ENCODE measurements around the gene TMEM132C. TPM values are rescaled to one million over a fixed set of nuclear protein-coding genes. Genes with fewer than 3 reads are reported as not detected.

TMEM132C gene
- total and polyA plus RNA-seq, 2 of the 8 experiments (the other 6 are each of a cell fraction or from before 2014, with no cell fraction given): 0.23 to 0.76 TPM

DNA sequence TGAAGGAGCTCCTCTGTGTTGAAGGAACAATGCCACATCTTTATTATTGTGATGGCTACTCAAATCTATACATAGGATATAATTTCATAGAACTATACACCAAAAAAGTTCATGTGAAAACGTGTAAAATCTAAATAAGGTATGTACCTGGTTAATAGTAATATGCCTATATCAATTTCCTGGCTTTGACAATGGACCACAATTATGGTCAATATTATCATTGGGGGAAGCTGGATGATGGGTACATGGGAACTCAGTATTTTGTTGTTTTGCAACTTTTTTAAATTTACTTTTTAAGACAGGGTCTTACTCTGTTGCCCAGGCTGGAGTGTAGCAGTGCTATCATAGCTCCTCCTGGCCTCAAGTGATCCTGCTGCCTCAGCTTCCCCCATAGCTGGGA lies 270.7 kb downstream of the TMEM132C start:
- Histone ChIP-seq H3K79me2 (ENCODE audit: control insufficient read depth in 1 of 2, insufficient read depth in 2 of 2, low read length in 2 of 2) (no peaks in the 10 kb centered on the region), H3K36me3 (ENCODE audit: control insufficient read depth in 2 of 4, insufficient read depth in 4 of 4, low read length in 3 of 4) (no peaks in the 10 kb centered on the region), H3K9me3 (ENCODE audit: insufficient read depth in 2 of 2, low read depth in 1 of 2, low read length in 1 of 2) (no peaks in the 10 kb centered on the region), H3K23ac (ENCODE audit: insufficient read length) (no peak overlapping the region), H2BK120ac (replicated peaks; ENCODE audit: low read depth, low read length) (no peak overlapping the region), H3K56ac (replicated peaks; ENCODE audit: insufficient read length, low read depth, low read length) (no peak overlapping the region), H4K5ac (ENCODE audit: insufficient read length, low read depth, low read length) (no peak overlapping the region), H3K4me2 (ENCODE audit: insufficient read depth in 1 of 2, low read depth in 2 of 2, low read length in 2 of 2) (no peak overlapping the region), H3K79me1 (ENCODE audit: low read depth, low read length) (no peaks in the 10 kb centered on the region), H3K4me1 (replicated peaks in 1 of 4; ENCODE audit: control insufficient read depth in 3 of 4, insufficient read depth in 4 of 4, low read length in 3 of 4) (peaks cover 0 to 2% (median 0%) of the 10 kb centered on the region in 4 experiments; a peak in 1 of 7 replicates), H4K8ac (ENCODE audit: extremely low read depth, insufficient read depth, low read length) (no peak overlapping the region), H2BK12ac (ENCODE audit: low read depth, low read length) (no peak overlapping the region), H3K18ac (ENCODE audit: extremely low read depth, low read length) (no peak overlapping the region), H4K20me1 (replicated peaks in 1 of 2; ENCODE audit: control insufficient read depth in 1 of 2, insufficient read depth in 2 of 2, low read length in 2 of 2) (no peaks in the 10 kb centered on the region), H2AK5ac (ENCODE audit: low read depth, low read length) (no peak overlapping the region), H3K27me3 (replicated peaks in 1 of 4; ENCODE audit: control insufficient read depth in 3 of 4, extremely low read depth in 1 of 4, insufficient read depth in 3 of 4, low read length in 3 of 4) (no peaks in the 10 kb centered on the region), H3K14ac (ENCODE audit: insufficient read length) (no peak overlapping the region), H2BK20ac (ENCODE audit: low read length) (no peak overlapping the region), H3K4me3 (ENCODE audit: extremely low read depth in 1 of 4, insufficient read depth in 2 of 4, low read depth in 3 of 4, low read length in 4 of 4) (no peak overlapping the region), H4K91ac (replicated peaks; ENCODE audit: insufficient read length, low read length) (no peak overlapping the region), H2AFZ (ENCODE audit: low read length) (no peak overlapping the region), H2BK5ac (ENCODE audit: low read depth, low read length) (no peak overlapping the region), H3K23me2 (ENCODE audit: low read depth, low read length) (no peaks in the 10 kb centered on the region), H3K27ac (ENCODE audit: low read depth, low read length) (no peak overlapping the region), H2BK15ac (ENCODE audit: low read length) (no peak overlapping the region), H3K4ac (replicated peaks; ENCODE audit: insufficient read length, low read depth, low read length) (no peak overlapping the region), H3K9ac (replicated peaks in 1 of 4; ENCODE audit: extremely low read depth in 1 of 4, low read depth in 3 of 4, low read length in 3 of 4) (no peak overlapping the region)
- DNase-seq (ENCODE audit: low read depth in 1 of 2, low spot score in 2 of 2) (no peak), FAIRE-seq (no peak)
- ChIA-PET POLR2A (ENCODE audit: partially characterized antibody) (no interaction called here), CTCF (ENCODE audit: partially characterized antibody) (interaction anchor here (1.1 to 1.2 kb wide), 2 partner anchors 9 to 14 kb away, joined by 3 to 5 read pairs; no protein-coding TSS in a partner anchor)
- 84% methylated on average over 1 of the region's 1 CpG; no CpG with 5 or more reads in 1 of the 2 experiments for WGBS, 2 experiments (ENCODE audit: extremely low coverage in 1 of 2, insufficient coverage in 1 of 2, insufficient read length in 1 of 2, insufficient replicate concordance in 2 of 2, low coverage in 1 of 2, low lambda C conversion rate in 2 of 2, missing lambda C conversion rate in 1 of 2)
- no peak for TF ChIP-seq PHF8 (conservative IDR thresholded peaks at IDR 0.05; ENCODE audit: low read depth, low read length)
- TF ChIP-seq NANOG (IDR thresholded peaks at IDR 0.05; ENCODE audit: insufficient read depth, low read depth, low read length, poor library complexity, severe bottlenecking): no peak
- TF ChIP-seq KDM5A (IDR thresholded peaks at IDR 0.05; ENCODE audit: low read length): no peak
- no peak for TF ChIP-seq MAFK (IDR thresholded peaks at IDR 0.05; ENCODE audit: low read depth, low read length)
- no peak for TF ChIP-seq YY1 (IDR thresholded peaks at IDR 0.05; ENCODE audit: low read depth, low read length)
- no peak for TF ChIP-seq SP1 (IDR thresholded peaks at IDR 0.05; ENCODE audit: low read depth, low read length)
- no peak for TF ChIP-seq RXRA (IDR thresholded peaks at IDR 0.05; ENCODE audit: insufficient read depth, low read depth, low read length)
- TF ChIP-seq HDAC6 (IDR thresholded peaks at IDR 0.05; ENCODE audit: low read depth, low read length): no peak
- TF ChIP-seq SP2 (IDR thresholded peaks at IDR 0.05; ENCODE audit: low read length): no peak
- TF ChIP-seq CBX8 (IDR thresholded peaks at IDR 0.05; ENCODE audit: borderline replicate concordance, low read depth, low read length): no peak
- TF ChIP-seq JUND (IDR thresholded peaks at IDR 0.05; ENCODE audit: low read length): no peak
- TF ChIP-seq TAF1 (IDR thresholded peaks at IDR 0.05; ENCODE audit: low read depth, low read length): no peak
- no peak for TF ChIP-seq SIN3A (conservative IDR thresholded peaks at IDR 0.05 in 1 of 2, IDR thresholded peaks at IDR 0.05 in 1 of 2; ENCODE audit: low read depth in 1 of 2, low read length in 2 of 2)
- no peak for TF ChIP-seq RNF2 (IDR thresholded peaks at IDR 0.05; ENCODE audit: borderline replicate concordance, low read depth, low read length, missing control alignments, poor library complexity, severe bottlenecking)
- no peak for TF ChIP-seq TEAD4 (IDR thresholded peaks at IDR 0.05; ENCODE audit: low read depth, low read length)
